NT2/D1 (cell line): Measurements from ENCODE around the gene NFASC.

Source experiments
- DNase-seq: peaks from one replicate; pipeline ENCODE4 v3.0.0-alpha.2; 2011; ENCODE audit warnings: low read depth, low spot score
- H3K27me3 ChIP-seq: 2 replicates; pipeline ENCODE4 v1.6.0; 2011; ENCODE audit warnings: mild to moderate bottlenecking; ENCODE audit not compliant: insufficient read length, insufficient read depth
- H3K36me3 ChIP-seq: 2 replicates; pipeline ENCODE4 v1.6.1; 2011; ENCODE audit warnings: mild to moderate bottlenecking, low read length, mixed read lengths; ENCODE audit not compliant: insufficient read depth, insufficient read length
- H3K4me1 ChIP-seq: 2 replicates; pipeline ENCODE4 v1.5.1; 2011; ENCODE audit not compliant: insufficient read depth, insufficient read length
- H3K4me3 ChIP-seq: 2 replicates; pipeline ENCODE4 v1.5.1; 2011; ENCODE audit warnings: low read depth; ENCODE audit not compliant: insufficient read length
- H3K9ac ChIP-seq: 2 replicates; pipeline ENCODE4 v1.6.0; 2011; ENCODE audit warnings: low read depth; ENCODE audit not compliant: insufficient read length
- H3K9me3 ChIP-seq: 2 replicates; pipeline ENCODE4 v1.5.1; 2011; ENCODE audit warnings: mild to moderate bottlenecking, low read length; ENCODE audit not compliant: insufficient read depth
- SUZ12 ChIP-seq: IDR thresholded peaks from 2 replicates; pipeline ENCODE4 v1.6.1; 2011; ENCODE audit not compliant: insufficient read length, insufficient read depth; ENCODE audit errors: extremely low read depth
- YY1 ChIP-seq: IDR thresholded peaks from 2 replicates; pipeline ENCODE4 v1.6.1; 2011; ENCODE audit not compliant: insufficient read length, insufficient read depth
- ZNF274 ChIP-seq: IDR thresholded peaks from 2 replicates; pipeline ENCODE4 v1.6.1; 2011; ENCODE audit warnings: mild to moderate bottlenecking, low read depth, low read length

NFASC gene

DNA sequence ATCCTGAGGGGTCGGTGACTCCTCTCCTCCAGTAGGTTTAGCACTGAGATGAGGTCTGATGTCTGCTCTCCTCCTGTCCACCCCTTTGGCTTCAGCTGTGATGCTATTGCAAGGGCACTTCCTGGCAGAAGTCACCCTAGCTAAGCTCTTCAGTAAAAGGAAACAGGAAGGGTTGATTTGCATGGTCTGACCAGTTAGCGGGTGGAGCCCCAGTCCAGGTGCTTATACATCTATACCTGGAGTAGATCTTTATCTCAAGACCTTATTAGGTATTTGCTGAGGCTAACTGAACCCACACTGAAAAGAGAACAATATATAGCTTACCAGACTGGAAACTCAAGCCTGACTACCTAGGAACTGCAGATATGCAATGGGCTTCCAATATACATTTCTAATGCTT lies 28.9 kb upstream of the NFASC start:
- no peaks in the 10 kb centered on the region for H3K36me3 ChIP-seq
- no peak for TF ChIP-seq SUZ12
- no peak for TF ChIP-seq YY1
- no peaks in the 10 kb centered on the region for H3K9me3 ChIP-seq
- no peak overlapping the region for H3K9ac ChIP-seq
- no peak overlapping the region for H3K4me3 ChIP-seq
- DNase-seq = no peak
- H3K27me3 ChIP-seq = no peaks in the 10 kb centered on the region
- H3K4me1 ChIP-seq = no peaks in the 10 kb centered on the region

DNA sequence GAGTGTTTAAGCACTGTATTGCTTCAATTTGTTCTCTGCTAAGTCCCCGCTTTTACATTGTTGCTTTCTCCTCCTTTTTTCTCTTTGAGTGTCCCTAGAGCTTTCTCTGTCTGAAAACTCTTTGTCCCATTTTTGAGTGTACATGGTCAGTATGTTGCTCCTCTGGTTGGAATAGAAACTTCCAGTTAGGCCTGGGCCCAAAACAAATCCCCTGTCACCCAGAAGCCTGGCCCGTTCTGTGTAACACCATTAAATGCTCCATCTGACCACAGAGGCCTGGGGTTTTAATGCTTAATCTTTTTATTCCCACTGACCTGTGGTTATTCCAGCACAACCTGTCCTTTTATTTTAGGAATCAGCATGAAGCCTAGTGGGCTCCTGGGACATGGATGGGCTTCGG lies 28.3 kb upstream of the NFASC start:
- no peak for DNase-seq
- H3K36me3 ChIP-seq = no peaks in the 10 kb centered on the region

DNA sequence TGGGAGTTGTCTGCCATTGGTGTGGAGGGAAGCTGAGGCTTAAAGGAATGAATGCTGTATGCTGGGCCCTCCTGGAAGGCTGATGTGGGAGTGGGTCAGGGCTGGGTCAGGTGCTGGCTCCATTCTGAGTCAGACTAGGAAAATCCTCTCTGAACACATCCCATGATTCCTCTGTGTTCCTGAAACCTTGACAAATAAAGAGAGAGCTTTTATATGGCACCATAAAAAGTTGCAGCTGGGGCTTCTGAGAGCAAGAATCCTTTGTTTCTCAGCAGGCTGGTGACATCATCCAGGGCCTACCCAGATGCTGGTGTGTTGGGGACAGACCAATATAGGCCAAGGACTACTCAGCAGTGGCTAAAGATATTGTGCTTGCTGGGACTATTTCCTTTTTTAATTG lies 27.8 kb upstream of the NFASC start:
- DNase-seq = no peak
- Histone ChIP-seq H3K4me3 (no peak overlapping the region), H3K4me1 (no peaks in the 10 kb centered on the region), H3K27me3 (no peaks in the 10 kb centered on the region), H3K9ac (no peak overlapping the region), H3K36me3 (no peaks in the 10 kb centered on the region), H3K9me3 (no peaks in the 10 kb centered on the region)
- TF ChIP-seq SUZ12 (no peak), YY1 (no peak), ZNF274 (no peak)

More for the DNA sequence above, 28.3 kb upstream of the NFASC start:
- H3K9ac ChIP-seq = no peak overlapping the region
- no peaks in the 10 kb centered on the region for H3K4me1 ChIP-seq
- H3K4me3 ChIP-seq = no peak overlapping the region
- TF ChIP-seq SUZ12 (no peak), YY1 (no peak), ZNF274 (no peak)
- no peaks in the 10 kb centered on the region for H3K9me3 ChIP-seq
- H3K27me3 ChIP-seq = no peaks in the 10 kb centered on the region

- no peak overlapping the region for H3K4me3 ChIP-seq
- H3K27me3 ChIP-seq = no peaks in the 10 kb centered on the region
- DNase-seq = no peak
- no peaks in the 10 kb centered on the region for H3K36me3 ChIP-seq
- H3K9me3 ChIP-seq = no peaks in the 10 kb centered on the region
- TF ChIP-seq ZNF274 (no peak), SUZ12 (no peak), YY1 (no peak)
- no peak overlapping the region for H3K9ac ChIP-seq
- no peaks in the 10 kb centered on the region for H3K4me1 ChIP-seq
Measured at GRCh38 chr1:204846546-204846945, 24.1 kb upstream of the NFASC start.

DNA sequence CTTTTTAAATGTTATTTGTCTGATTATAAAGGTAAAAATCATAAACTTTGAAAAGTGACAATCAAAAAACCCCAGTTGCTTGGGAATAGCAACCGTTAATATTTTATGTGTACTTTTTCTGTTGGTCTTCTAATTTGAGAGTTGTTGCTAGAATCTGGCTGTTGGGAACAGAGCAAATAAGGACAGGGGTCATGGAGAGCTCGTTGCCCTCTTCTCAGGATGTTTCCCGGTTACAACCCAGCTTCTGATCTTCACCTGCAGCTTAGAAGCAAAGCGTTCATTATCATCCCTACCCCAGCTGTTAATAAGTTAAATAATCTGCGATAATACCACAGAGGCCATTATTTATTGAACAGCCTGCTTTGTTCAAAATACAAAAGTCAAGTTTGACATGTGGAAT lies 22.1 kb upstream of the NFASC start:
- no peak overlapping the region for H3K4me3 ChIP-seq
- H3K27me3 ChIP-seq = no peaks in the 10 kb centered on the region
- H3K9ac ChIP-seq = no peak overlapping the region
- no peaks in the 10 kb centered on the region for H3K9me3 ChIP-seq
- no peak for DNase-seq
- H3K4me1 ChIP-seq = no peaks in the 10 kb centered on the region
- TF ChIP-seq SUZ12 = no peak
- TF ChIP-seq ZNF274 = no peak
- TF ChIP-seq YY1 = no peak
- no peaks in the 10 kb centered on the region for H3K36me3 ChIP-seq

DNA sequence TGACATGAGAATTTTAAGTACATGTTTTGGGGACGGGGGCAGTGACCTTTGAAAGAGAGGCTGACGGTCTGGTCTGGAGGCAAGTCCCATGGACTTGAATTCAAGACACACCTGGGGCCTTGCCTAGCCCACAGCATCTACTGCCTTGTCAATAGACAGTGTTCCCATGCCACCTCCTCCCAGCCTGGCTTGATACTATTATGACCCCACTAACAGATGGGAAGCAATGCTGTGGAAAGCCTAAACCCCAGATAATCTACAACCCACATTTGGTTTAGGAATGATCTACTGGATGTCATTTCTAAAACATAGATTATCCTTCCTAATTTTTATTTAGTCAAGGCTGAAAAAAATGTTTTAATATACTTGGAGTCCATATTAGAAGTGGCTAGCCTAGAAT lies 17.8 kb upstream of the NFASC start:
- Histone ChIP-seq H3K9ac (no peak overlapping the region), H3K4me1 (no peaks in the 10 kb centered on the region), H3K4me3 (no peak overlapping the region), H3K9me3 (no peaks in the 10 kb centered on the region), H3K27me3 (no peaks in the 10 kb centered on the region), H3K36me3 (no peaks in the 10 kb centered on the region)
- TF ChIP-seq SUZ12 (no peak), YY1 (no peak), ZNF274 (no peak)
- DNase-seq = no peak

DNA sequence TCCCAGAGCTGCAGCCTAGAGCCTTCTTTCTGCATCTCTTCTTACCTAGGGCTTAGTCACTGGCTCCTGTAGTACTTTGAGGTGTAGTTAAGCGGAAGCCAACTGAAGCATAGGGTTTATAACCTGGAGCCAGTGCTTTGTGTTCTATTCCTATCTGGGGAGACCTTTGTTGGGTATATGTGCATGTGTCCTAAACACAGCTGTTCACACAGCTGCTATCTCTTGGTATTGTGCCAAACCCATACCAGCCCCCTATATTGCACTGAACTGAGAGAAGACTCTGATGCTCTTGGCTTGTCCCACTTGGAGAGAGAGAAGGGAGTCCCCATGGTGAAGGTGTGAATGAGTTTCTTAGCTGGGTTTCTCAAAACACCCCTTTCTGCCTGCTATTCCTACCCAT lies 17.2 kb upstream of the NFASC start:
- Histone ChIP-seq H3K27me3 (no peaks in the 10 kb centered on the region), H3K4me3 (no peak overlapping the region), H3K9ac (no peak overlapping the region), H3K9me3 (no peaks in the 10 kb centered on the region), H3K36me3 (no peaks in the 10 kb centered on the region), H3K4me1 (peaks cover 1% of the 10 kb centered on the region)
- TF ChIP-seq YY1 = no peak
- no peak for TF ChIP-seq ZNF274
- no peak for TF ChIP-seq SUZ12
- no peak for DNase-seq

GRCh38 chr1:204854286-204854685 lies 16.4 kb upstream of the NFASC start:
- Histone ChIP-seq H3K9ac (no peak overlapping the region), H3K4me1 (peaks cover 4% of the 10 kb centered on the region), H3K9me3 (no peaks in the 10 kb centered on the region), H3K36me3 (no peaks in the 10 kb centered on the region), H3K27me3 (no peaks in the 10 kb centered on the region), H3K4me3 (no peak overlapping the region)
- no peak for TF ChIP-seq ZNF274
- no peak for TF ChIP-seq SUZ12
- no peak for TF ChIP-seq YY1
- DNase-seq = no peak
